Measurements from ENCODE around the gene LTBP1.

Gene LTBP1

GRCh38 chr2:33284287-33284686 lies 337.5 kb downstream of the LTBP1 start:
- no peak for DNase-seq

- no peak for DNase-seq
These were observed 340.8 kb downstream of the LTBP1 start for GRCh38 chr2:33287507-33288005.

GRCh38 chr2:33288011-33288410 lies 341.3 kb downstream of the LTBP1 start:
- DNase-seq: no peak

GRCh38 chr2:33289961-33290360 lies 343.2 kb downstream of the LTBP1 start:
- no peak for DNase-seq

- DNase-seq: peak; percentile 26
These were observed 344.7 kb downstream of the LTBP1 start for GRCh38 chr2:33291278-33292013.

GRCh38 chr2:33292063-33292462 lies 345.3 kb downstream of the LTBP1 start:
- no peak for DNase-seq

- DNase-seq: no peak
These were observed 346.3 kb downstream of the LTBP1 start for GRCh38 chr2:33292981-33293595.

- DNase-seq: no peak
These were observed 351.5 kb downstream of the LTBP1 start for GRCh38 chr2:33298233-33298632.

GRCh38 chr2:33301355-33301754 lies 354.6 kb downstream of the LTBP1 start:
- no peak for DNase-seq

GRCh38 chr2:33302348-33302747 lies 355.6 kb downstream of the LTBP1 start:
- DNase-seq: no peak

- DNase-seq: no peak
These were observed 357.5 kb downstream of the LTBP1 start for GRCh38 chr2:33304032-33304864.

GRCh38 chr2:33307659-33308270 lies 361.0 kb downstream of the LTBP1 start:
- DNase-seq: no peak

- no peak for DNase-seq
These were observed 365.6 kb downstream of the LTBP1 start for GRCh38 chr2:33312355-33312754.

- no peak for DNase-seq
These were observed 366.3 kb downstream of the LTBP1 start for GRCh38 chr2:33313039-33313438.

GRCh38 chr2:33314541-33314940 lies 367.8 kb downstream of the LTBP1 start:
- no peak for DNase-seq

- no peak for DNase-seq
These were observed 369.6 kb downstream of the LTBP1 start for GRCh38 chr2:33316328-33316727.

GRCh38 chr2:33317369-33318007 lies 370.7 kb downstream of the LTBP1 start:
- no peak for DNase-seq

GRCh38 chr2:33318456-33318855 lies 371.7 kb downstream of the LTBP1 start:
- DNase-seq: no peak

GRCh38 chr2:33320573-33320972 lies 373.8 kb downstream of the LTBP1 start:
- DNase-seq: no peak

GRCh38 chr2:33321236-33321771 lies 374.6 kb downstream of the LTBP1 start:
- DNase-seq: no peak

- DNase-seq: no peak
These were observed 375.2 kb downstream of the LTBP1 start for GRCh38 chr2:33321876-33322483.

- DNase-seq: no peak
These were observed 375.9 kb downstream of the LTBP1 start for GRCh38 chr2:33322612-33323011.
